BJ (cell line): ENCODE measurements around the gene CELA3A. TPM values are rescaled to one million over a fixed set of nuclear protein-coding genes. Genes with fewer than 3 reads are reported as not detected.

ENCODE experiments used
- CTCF ChIA-PET: fragments of 350-600 bp; formaldehyde crosslinking; extraction: SDS; loops from one replicate; lab custom pipeline; 2021; ENCODE audit warnings: antibody characterized with exemption, inconsistent platforms; lab: Yijun Ruan, JAX
- POLR2A ChIA-PET: fragments of 300-600 bp; sonication (Branson Sonifier 250); formaldehyde crosslinking; extraction: SDS; loops from one replicate; lab custom pipeline; 2021; ENCODE audit warnings: antibody characterized with exemption; lab: Charles Lee
- DNase-seq: peaks from one replicate; pipeline ENCODE4 v3.0.0-alpha.2; 2011; ENCODE audit warnings: low read depth
- H3K27me3 ChIP-seq: 2 replicates; pipeline ENCODE4 v1.6.0; 2011; ENCODE audit warnings: low read length; ENCODE audit not compliant: control insufficient read depth, insufficient read depth
- H3K36me3 ChIP-seq: 2 replicates; pipeline ENCODE4 v1.5.1; 2011; ENCODE audit warnings: low read length; ENCODE audit not compliant: control insufficient read depth, insufficient read depth
- H3K4me3 ChIP-seq: 2 replicates; pipeline ENCODE4 v1.5.1; 2011; ENCODE audit warnings: low read depth, mild to moderate bottlenecking, control low read depth, low read length
- CTCF ChIP-seq: IDR thresholded peaks from 2 replicates; pipeline ENCODE4 v1.5.1; 2011; ENCODE audit warnings: low read depth, mild to moderate bottlenecking, control low read depth, inconsistent platforms, low read length, moderate library complexity; ENCODE audit not compliant: insufficient read depth
- polyA plus RNA-seq: library from polyadenylated mRNA; depleted of rRNA; stranded (reverse); fragments of >200 nt; gene quantifications from 2 replicates; pipeline ENCODE4 v1.2.3, GENCODE V29; 2011

Gene CELA3A
- polyA plus RNA-seq, 1 experiment = not detected

DNA sequence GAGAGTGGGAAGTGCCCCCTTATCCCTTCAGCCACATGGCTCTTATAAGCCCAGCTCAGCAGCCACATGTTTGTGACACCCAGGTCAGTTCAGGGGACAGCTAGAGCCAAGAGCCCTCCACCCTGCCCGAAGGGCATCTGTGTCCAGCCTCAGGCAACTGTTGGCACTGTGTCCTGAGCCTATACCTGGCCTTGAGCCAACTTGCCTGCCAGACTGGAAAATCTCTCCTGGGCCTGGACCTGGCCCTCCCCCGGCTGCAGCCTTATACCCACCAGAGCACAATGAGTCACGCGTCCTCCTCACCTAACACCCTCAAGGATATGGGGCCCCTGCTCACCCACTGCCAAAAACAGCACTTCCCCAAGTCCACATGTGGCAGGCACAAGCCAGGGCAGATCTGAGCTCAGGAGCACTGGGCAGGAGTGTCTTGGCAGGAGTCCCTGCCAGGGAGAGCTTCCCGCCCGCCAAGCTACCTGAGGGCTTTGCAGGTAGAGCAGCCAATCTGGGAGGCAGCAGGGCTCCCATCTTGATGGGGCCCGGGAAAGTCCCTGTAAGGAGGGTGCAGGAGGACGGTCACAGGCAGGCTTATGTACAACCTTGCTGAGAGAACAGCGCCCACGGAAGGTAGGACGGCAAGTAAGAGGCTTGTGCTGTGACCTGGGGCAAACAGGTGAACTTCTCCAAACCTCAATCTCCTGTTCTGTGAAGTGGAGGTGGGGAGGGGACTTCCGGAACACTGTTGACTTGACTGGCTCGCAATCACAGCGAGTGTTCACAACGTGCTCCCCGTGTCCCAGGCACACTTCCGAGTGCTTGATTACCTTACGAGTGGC lies 44.5 kb upstream of the CELA3A start:
- POLR2A ChIA-PET = no interaction called here
- H3K36me3 ChIP-seq = no peaks in the 10 kb centered on the region
- CTCF ChIA-PET = interaction anchor here (0.8 to 1.8 kb wide), 4 partner anchors 9 to 133 kb away, joined by 3 to 5 read pairs (median 4); no protein-coding TSS in a partner anchor
- no peak for DNase-seq
- TF ChIP-seq CTCF = no peak
- no peaks in the 10 kb centered on the region for H3K27me3 ChIP-seq
- H3K4me3 ChIP-seq = no peak overlapping the region

DNA sequence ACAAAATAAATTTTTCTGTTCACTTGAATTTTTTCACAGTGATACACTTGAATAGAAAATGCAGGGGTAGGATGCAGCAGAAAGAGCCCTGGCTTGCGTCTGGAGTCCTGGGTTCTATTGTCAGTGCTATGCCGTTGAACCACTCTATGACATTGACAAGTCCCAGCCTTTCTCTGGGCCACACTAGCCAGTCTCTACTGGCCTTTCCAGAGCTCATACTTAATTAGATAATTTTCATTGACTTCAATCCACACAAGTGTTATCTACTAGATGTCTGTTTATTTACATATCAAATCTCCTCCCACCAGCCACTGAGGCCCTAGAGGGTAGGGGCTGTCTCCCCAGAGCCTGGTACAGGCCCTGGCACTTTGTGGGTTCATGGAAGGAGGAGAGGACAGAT lies 40.1 kb upstream of the CELA3A start:
- no peak overlapping the region for H3K4me3 ChIP-seq
- no peaks in the 10 kb centered on the region for H3K27me3 ChIP-seq
- POLR2A ChIA-PET = no interaction called here
- CTCF ChIA-PET = interaction anchor here (1.2 kb wide), 1 partner anchor 259 kb away, joined by 3 read pairs; no protein-coding TSS in a partner anchor
- no peaks in the 10 kb centered on the region for H3K36me3 ChIP-seq
- no peak for DNase-seq
- no peak for TF ChIP-seq CTCF

GRCh38 chr1:21961799-21962198 lies 39.7 kb upstream of the CELA3A start:
- Histone ChIP-seq H3K27me3 (no peaks in the 10 kb centered on the region), H3K4me3 (no peak overlapping the region), H3K36me3 (no peaks in the 10 kb centered on the region)
- no peak for DNase-seq
- CTCF ChIA-PET = interaction anchor here (1.2 kb wide), 1 partner anchor 259 kb away, joined by 3 read pairs; no protein-coding TSS in a partner anchor
- TF ChIP-seq CTCF = no peak
- POLR2A ChIA-PET = no interaction called here

DNA sequence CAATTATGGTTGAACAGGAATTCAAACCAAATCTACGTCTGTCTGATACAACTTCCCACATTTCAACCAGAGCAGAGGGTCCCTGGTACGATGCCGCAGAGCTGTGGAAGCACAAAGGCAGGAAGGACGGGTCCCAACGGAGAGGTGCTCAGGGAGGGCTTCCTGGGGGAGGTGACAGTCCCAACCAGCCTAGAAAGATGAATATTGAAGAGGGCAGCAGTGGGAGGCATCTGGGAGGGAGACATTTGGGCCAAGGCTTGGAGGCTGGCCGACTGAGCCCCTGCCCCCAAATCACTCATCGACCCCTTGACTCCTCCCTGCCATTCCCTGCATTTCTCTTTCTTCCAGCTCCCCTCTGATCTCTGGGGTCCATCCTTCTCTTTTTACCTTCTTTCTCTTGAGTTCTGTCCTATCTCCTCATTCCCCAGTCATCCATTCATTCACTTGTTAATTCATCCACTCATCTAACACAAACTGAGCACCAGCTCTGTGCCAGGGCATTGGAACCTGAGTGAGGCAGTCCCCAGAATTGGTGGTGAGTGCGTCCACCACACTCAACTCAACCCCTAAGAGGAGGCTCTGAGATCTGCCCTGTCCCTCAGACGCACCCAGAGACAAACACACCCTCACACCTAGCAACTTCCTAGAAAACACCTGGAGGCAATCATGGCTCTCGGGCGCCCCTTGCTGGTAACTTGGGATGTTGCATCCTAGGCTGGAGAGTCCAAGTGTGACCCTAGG lies 37.8 kb upstream of the CELA3A start:
- Histone ChIP-seq H3K4me3 (no peak overlapping the region), H3K27me3 (no peaks in the 10 kb centered on the region), H3K36me3 (no peaks in the 10 kb centered on the region)
- peak; percentile 87 for TF ChIP-seq CTCF
- no peak for DNase-seq
- CTCF ChIA-PET = interaction anchor here (0.6 to 1.7 kb wide), 21 partner anchors 12 to 263 kb away, joined by 3 to 7 read pairs (median 3); no protein-coding TSS in a partner anchor
- POLR2A ChIA-PET = no interaction called here
